Measurements from ENCODE around the gene FAM200A. TPM values are rescaled to one million over a fixed set of nuclear protein-coding genes. Genes with fewer than 3 reads are reported as not detected.

FAM200A gene
- total RNA-seq, 2 experiments from 2014 or later, result 1.5 to 1.8 TPM

DNA sequence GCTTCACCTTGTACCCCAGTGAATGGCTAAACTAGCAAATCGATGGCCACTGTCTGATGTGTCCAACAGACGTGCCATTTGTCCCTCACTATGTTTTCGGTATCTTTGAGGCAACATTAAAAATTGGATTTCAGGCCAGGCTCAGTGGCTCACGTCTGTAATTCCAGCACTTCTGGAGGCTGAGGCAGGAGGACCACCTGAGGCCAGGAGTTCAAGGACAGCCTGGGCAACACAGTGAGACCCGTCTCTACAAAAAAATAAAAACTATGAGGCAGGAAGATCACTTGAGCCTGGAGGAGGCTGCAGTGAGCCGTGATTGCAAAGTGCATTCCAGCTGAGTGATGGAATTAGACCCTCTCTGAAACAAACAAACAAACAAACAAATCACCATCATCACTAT lies 8.0 kb downstream of the FAM200A start:
- peaks cover 23 to 29% of the 10 kb centered on the region in 2 experiments for H3K9me3 ChIP-seq (ENCODE audit: control insufficient read depth in 1 of 2, insufficient read depth in 1 of 2, low read length in 2 of 2)
- no peak overlapping the region for H3K4me3 ChIP-seq (ENCODE audit: low read length)
- Mint-ChIP-seq H3K27me3 (no peaks in the 10 kb centered on the region), H3K4me1 (ENCODE audit: low read depth) (no peaks in the 10 kb centered on the region), H3K9me3 (peaks cover 7% of the 10 kb centered on the region), H3K4me3 (no peak overlapping the region), H3K27ac (no peak overlapping the region), H3K36me3 (ENCODE audit: low read depth) (peaks cover 37% of the 10 kb centered on the region)
- no peak for ATAC-seq (ENCODE audit: poor library complexity)
- TF ChIP-seq, protein P1, sequence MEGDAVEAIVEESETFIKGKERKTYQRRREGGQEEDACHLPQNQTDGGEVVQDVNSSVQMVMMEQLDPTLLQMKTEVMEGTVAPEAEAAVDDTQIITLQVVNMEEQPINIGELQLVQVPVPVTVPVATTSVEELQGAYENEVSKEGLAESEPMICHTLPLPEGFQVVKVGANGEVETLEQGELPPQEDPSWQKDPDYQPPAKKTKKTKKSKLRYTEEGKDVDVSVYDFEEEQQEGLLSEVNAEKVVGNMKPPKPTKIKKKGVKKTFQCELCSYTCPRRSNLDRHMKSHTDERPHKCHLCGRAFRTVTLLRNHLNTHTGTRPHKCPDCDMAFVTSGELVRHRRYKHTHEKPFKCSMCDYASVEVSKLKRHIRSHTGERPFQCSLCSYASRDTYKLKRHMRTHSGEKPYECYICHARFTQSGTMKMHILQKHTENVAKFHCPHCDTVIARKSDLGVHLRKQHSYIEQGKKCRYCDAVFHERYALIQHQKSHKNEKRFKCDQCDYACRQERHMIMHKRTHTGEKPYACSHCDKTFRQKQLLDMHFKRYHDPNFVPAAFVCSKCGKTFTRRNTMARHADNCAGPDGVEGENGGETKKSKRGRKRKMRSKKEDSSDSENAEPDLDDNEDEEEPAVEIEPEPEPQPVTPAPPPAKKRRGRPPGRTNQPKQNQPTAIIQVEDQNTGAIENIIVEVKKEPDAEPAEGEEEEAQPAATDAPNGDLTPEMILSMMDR (IDR thresholded peaks at IDR 0.05), result no peak
- ChIA-PET POLR2A (no interaction called here), CTCF (no interaction called here)
- H3K27ac ChIP-seq (ENCODE audit: low read depth in 1 of 2, low read length in 2 of 2), result no peak overlapping the region
- peaks cover 12% of the 10 kb centered on the region for H3K36me3 ChIP-seq (ENCODE audit: insufficient read depth, low read length)
- no peaks in the 10 kb centered on the region for H3K4me1 ChIP-seq (ENCODE audit: insufficient read depth, low read length)
- H3K27me3 ChIP-seq (ENCODE audit: control insufficient read depth in 1 of 2, insufficient read depth in 2 of 2, low read length in 2 of 2), result no peaks in the 10 kb centered on the region
- intact Hi-C loops (cut with DNase I, micrococcal nuclease), result no loop called here
- DNase-seq, result no peak

DNA sequence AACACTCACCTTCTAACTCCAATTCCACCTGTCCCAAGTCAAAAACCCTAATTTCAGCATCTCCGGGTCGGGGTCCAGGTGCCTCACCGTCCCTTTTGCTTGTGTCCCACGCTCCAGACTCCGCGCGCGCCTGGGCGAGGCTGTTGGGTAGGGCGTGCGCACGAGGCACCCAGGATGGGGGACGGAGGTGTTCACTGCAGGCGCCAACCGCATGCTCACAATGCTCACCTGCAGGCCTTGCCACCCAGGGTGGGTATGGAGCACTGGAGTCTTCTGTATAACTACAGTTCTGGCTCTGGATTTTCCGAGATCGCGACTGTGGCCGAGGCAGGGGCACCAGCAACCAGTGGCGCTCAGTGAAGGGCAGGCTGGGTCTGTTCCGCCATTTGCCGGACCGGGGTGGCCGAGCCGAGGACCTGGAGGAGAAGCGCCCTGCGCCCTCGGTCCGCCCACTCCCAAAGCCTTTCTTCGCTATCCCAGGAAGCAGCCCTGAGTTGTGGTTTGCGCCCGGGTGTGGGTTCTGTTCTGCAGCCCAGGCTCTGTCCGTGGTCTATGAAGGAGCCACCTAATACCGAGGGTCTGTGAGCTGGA lies 8.7 kb downstream of the FAM200A start:
- Histone ChIP-seq H3K27ac (ENCODE audit: low read depth in 1 of 2, low read length in 2 of 2) (no peak overlapping the region), H3K4me1 (ENCODE audit: insufficient read depth, low read length) (no peaks in the 10 kb centered on the region), H3K27me3 (ENCODE audit: control insufficient read depth in 1 of 2, insufficient read depth in 2 of 2, low read length in 2 of 2) (no peaks in the 10 kb centered on the region), H3K4me3 (ENCODE audit: low read length) (no peak overlapping the region), H3K9me3 (ENCODE audit: control insufficient read depth in 1 of 2, insufficient read depth in 1 of 2, low read length in 2 of 2) (peaks cover 23 to 30% of the 10 kb centered on the region in 2 experiments), H3K36me3 (ENCODE audit: insufficient read depth, low read length) (peaks cover 10% of the 10 kb centered on the region)
- H3K27me3 Mint-ChIP-seq, result no peaks in the 10 kb centered on the region
- DNase-seq (no peak), ATAC-seq (ENCODE audit: poor library complexity) (no peak)
- TF ChIP-seq, protein P1 (IDR thresholded peaks at IDR 0.05), result no peak
- no peak overlapping the region for H3K27ac Mint-ChIP-seq
- ChIA-PET CTCF (no interaction called here), POLR2A (no interaction called here)
- H3K4me3 Mint-ChIP-seq, result no peak overlapping the region
- intact Hi-C loops (cut with DNase I, micrococcal nuclease), result no loop called here
- peaks cover 9% of the 10 kb centered on the region for H3K9me3 Mint-ChIP-seq
- no peaks in the 10 kb centered on the region for H3K4me1 Mint-ChIP-seq (ENCODE audit: low read depth)
- H3K36me3 Mint-ChIP-seq (ENCODE audit: low read depth), result peaks cover 33% of the 10 kb centered on the region

DNA sequence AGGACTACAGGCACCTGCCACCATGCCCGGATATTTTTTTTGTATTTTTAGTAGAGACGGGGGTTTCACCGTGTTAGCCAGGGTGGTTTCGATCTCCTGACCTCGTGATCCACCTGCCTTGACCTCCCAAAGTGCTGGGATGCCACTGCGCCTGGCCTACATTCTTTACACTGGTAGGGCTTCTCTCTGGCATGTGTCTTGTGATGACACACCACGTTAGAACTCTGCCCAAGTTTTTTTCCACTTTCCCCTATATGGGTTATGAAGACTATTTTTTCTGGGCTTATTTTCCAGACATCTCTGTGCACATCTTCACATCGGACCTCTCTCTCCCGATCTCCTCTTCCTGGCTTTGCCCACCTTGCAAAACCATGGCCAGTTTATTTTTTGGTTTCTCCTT lies 10.7 kb downstream of the FAM200A start:
- H3K36me3 ChIP-seq (ENCODE audit: insufficient read depth, low read length), result no peaks in the 10 kb centered on the region
- Mint-ChIP-seq H3K27ac (no peak overlapping the region), H3K4me1 (ENCODE audit: low read depth) (no peaks in the 10 kb centered on the region), H3K27me3 (no peaks in the 10 kb centered on the region), H3K36me3 (ENCODE audit: low read depth) (peaks cover 18% of the 10 kb centered on the region), H3K9me3 (peaks cover 7% of the 10 kb centered on the region), H3K4me3 (no peak overlapping the region)
- CTCF ChIA-PET, result no interaction called here
- intact Hi-C loops (cut with DNase I, micrococcal nuclease), result no loop called here
- peaks cover 23 to 30% of the 10 kb centered on the region in 2 experiments for H3K9me3 ChIP-seq (ENCODE audit: control insufficient read depth in 1 of 2, insufficient read depth in 1 of 2, low read length in 2 of 2)
- no peaks in the 10 kb centered on the region for H3K27me3 ChIP-seq (ENCODE audit: control insufficient read depth in 1 of 2, insufficient read depth in 2 of 2, low read length in 2 of 2)
- H3K4me1 ChIP-seq (ENCODE audit: insufficient read depth, low read length), result no peaks in the 10 kb centered on the region
- TF ChIP-seq, protein P1 (IDR thresholded peaks at IDR 0.05), result no peak
- no peak overlapping the region for H3K4me3 ChIP-seq (ENCODE audit: low read length)
- DNase-seq (no peak), ATAC-seq (ENCODE audit: poor library complexity) (no peak)
- POLR2A ChIA-PET, result no interaction called here
- no peak overlapping the region for H3K27ac ChIP-seq (ENCODE audit: low read depth in 1 of 2, low read length in 2 of 2)

Measured in CD4-positive, alpha-beta T cell (primary cell).